ENCODE measurements around the gene NEK1.

- TF ChIP-seq CTCF (IDR thresholded peaks at IDR 0.05) (no peak), POLR2A (IDR thresholded peaks at IDR 0.05) (no peak)
These were observed 22.6 kb upstream of the NEK1 start for GRCh38 chr4:169634975-169635374.

Data from uterus (tissue), 2 donors.